Neural progenitor cell (in vitro differentiated cells): Measurements from ENCODE around the gene PIM3. TPM values are rescaled to one million over a fixed set of nuclear protein-coding genes. Genes with fewer than 3 reads are reported as not detected.
A peak's percentile ranks its signal among the peaks of the same experiment; 100 is the strongest.

Source experiments
- DNase-seq: peaks from one replicate; pipeline ENCODE4 v3.0.0-alpha.2; 2016; ENCODE audit warnings: low spot score
- H2AFZ ChIP-seq: fragments of 200-600 bp; sonication (generic); replicated peaks from 2 replicates; pipeline ENCODE4 v1.6.1; 2016; ENCODE audit warnings: antibody characterized with exemption
- H3F3A ChIP-seq: fragments of 200-600 bp; sonication (generic); 2 replicates; pipeline ENCODE4 v1.6.1; 2016; ENCODE audit warnings: antibody characterized with exemption, low read depth
- H3K27ac ChIP-seq: fragments of 200-600 bp; sonication (generic); 2 replicates; pipeline ENCODE4 v1.5.1; 2016; ENCODE audit warnings: mild to moderate bottlenecking
- H3K27me3 ChIP-seq: fragments of 200-600 bp; sonication (generic); 2 replicates; pipeline ENCODE4 v1.6.1; 2016; ENCODE audit warnings: mild to moderate bottlenecking, moderate library complexity
- H3K36me3 ChIP-seq: fragments of 200-600 bp; sonication (generic); 2 replicates; pipeline ENCODE4 v1.5.1; 2016
- H3K4me1 ChIP-seq: fragments of 200-600 bp; sonication (generic); 2 replicates; pipeline ENCODE4 v1.6.1; 2016; ENCODE audit warnings: mixed run types
- H3K4me2 ChIP-seq: fragments of 200-600 bp; sonication (generic); 2 replicates; pipeline ENCODE4 v1.6.1; 2016
- H3K4me3 ChIP-seq: fragments of 200-600 bp; sonication (generic); 2 replicates; pipeline ENCODE4 v1.5.1; 2016
- H3K79me2 ChIP-seq: fragments of 200-600 bp; sonication (generic); 2 replicates; pipeline ENCODE4 v1.6.1; 2016; ENCODE audit warnings: low read depth
- H3K9ac ChIP-seq: fragments of 200-600 bp; sonication (generic); 2 replicates; pipeline ENCODE4 v1.6.1; 2016
- H3K9me3 ChIP-seq: fragments of 200-600 bp; sonication (generic); 2 replicates; pipeline ENCODE4 v1.5.1; 2016; ENCODE audit warnings: low read depth
- H4K20me1 ChIP-seq: fragments of 200-600 bp; sonication (generic); 2 replicates; pipeline ENCODE4 v1.6.1; 2016; ENCODE audit warnings: low read depth
- H3K27ac Mint-ChIP-seq: 3 replicates; pipeline ENCODE4 v1.8.0; 2021; ENCODE audit warnings: mixed read lengths
- H3K27me3 Mint-ChIP-seq: 2 replicates; pipeline ENCODE4 v1.8.0; 2022; ENCODE audit warnings: low read depth, mild to moderate bottlenecking, inconsistent platforms, moderate library complexity, mixed read lengths; ENCODE audit not compliant: insufficient read depth
- H3K36me3 Mint-ChIP-seq: 3 replicates; pipeline ENCODE4 v1.8.0; 2021; ENCODE audit warnings: mixed read lengths
- H3K4me1 Mint-ChIP-seq: 3 replicates; pipeline ENCODE4 v1.8.0; 2021; ENCODE audit warnings: mixed read lengths
- H3K4me3 Mint-ChIP-seq: 3 replicates; pipeline ENCODE4 v1.8.0; 2021; ENCODE audit warnings: mild to moderate bottlenecking, moderate library complexity, mixed read lengths
- H3K9me3 Mint-ChIP-seq: 3 replicates; pipeline ENCODE4 v1.8.0; 2020; ENCODE audit warnings: mixed read lengths
- CTCF ChIP-seq: fragments of 200-600 bp; sonication (generic); IDR thresholded peaks from 2 replicates; pipeline ENCODE4 v1.5.1; 2017; ENCODE audit warnings: antibody characterized with exemption, mild to moderate bottlenecking
- EZH2 ChIP-seq: fragments of 200-600 bp; sonication (generic); IDR thresholded peaks from 2 replicates; pipeline ENCODE4 v1.6.1; 2017; ENCODE audit warnings: antibody characterized with exemption, mild to moderate bottlenecking, moderate library complexity
- EZH2phosphoT487 ChIP-seq: fragments of 200-600 bp; sonication (generic); IDR thresholded peaks from 2 replicates; pipeline ENCODE4 v1.6.1; 2017; ENCODE audit warnings: antibody characterized with exemption
- total RNA-seq: library from RNA; depleted of rRNA; stranded (reverse); fragments of >200 nt; gene quantifications from 2 replicates; pipeline ENCODE4 v1.2.3, GENCODE V29; 2015; ENCODE audit warnings: low replicate concordance

Gene PIM3
- total RNA-seq, 1 donor from 2014 or later, result 15.1 TPM

- Histone ChIP-seq H3K4me3 (no peak overlapping the region), H3K4me2 (no peak overlapping the region), H3K4me1 (peaks cover 14% of the 10 kb centered on the region), H3K9me3 (no peaks in the 10 kb centered on the region), H2AFZ (no peak overlapping the region), H3K79me2 (no peaks in the 10 kb centered on the region), H3F3A (no peaks in the 10 kb centered on the region), H3K27ac (no peak overlapping the region), H3K9ac (no peak overlapping the region), H3K36me3 (no peaks in the 10 kb centered on the region), H3K27me3 (no peaks in the 10 kb centered on the region), H4K20me1 (no peaks in the 10 kb centered on the region)
- DNase-seq, result no peak
- Mint-ChIP-seq H3K36me3 (no peaks in the 10 kb centered on the region), H3K4me1 (peaks cover 12% of the 10 kb centered on the region), H3K27ac (no peak overlapping the region), H3K27me3 (no peaks in the 10 kb centered on the region), H3K4me3 (no peak overlapping the region), H3K9me3 (no peaks in the 10 kb centered on the region)
- TF ChIP-seq EZH2 (no peak), EZH2phosphoT487 (no peak), CTCF (no peak)
These were observed 12.2 kb upstream of the PIM3 start for GRCh38 chr22:49948116-49948957.

- peaks cover 14% of the 10 kb centered on the region for H3K4me1 ChIP-seq
- no peak for DNase-seq
- H3F3A ChIP-seq, result no peaks in the 10 kb centered on the region
- TF ChIP-seq EZH2, result no peak
- TF ChIP-seq EZH2phosphoT487, result no peak
- TF ChIP-seq CTCF, result no peak
- H3K27me3 Mint-ChIP-seq, result no peaks in the 10 kb centered on the region
- H3K79me2 ChIP-seq, result no peaks in the 10 kb centered on the region
- no peak overlapping the region for H3K27ac ChIP-seq
- H3K9ac ChIP-seq, result no peak overlapping the region
- no peak overlapping the region for H3K4me3 Mint-ChIP-seq
- H3K27me3 ChIP-seq, result no peaks in the 10 kb centered on the region
- no peaks in the 10 kb centered on the region for H3K36me3 Mint-ChIP-seq
- no peak overlapping the region for H2AFZ ChIP-seq
- no peaks in the 10 kb centered on the region for H3K9me3 ChIP-seq
- no peak overlapping the region for H3K4me2 ChIP-seq
- H3K4me1 Mint-ChIP-seq, result peaks cover 12% of the 10 kb centered on the region
- H3K27ac Mint-ChIP-seq, result peak overlapping the region; percentile 92
- H4K20me1 ChIP-seq, result no peaks in the 10 kb centered on the region
- H3K4me3 ChIP-seq, result no peak overlapping the region
- H3K36me3 ChIP-seq, result no peaks in the 10 kb centered on the region
- H3K9me3 Mint-ChIP-seq, result no peaks in the 10 kb centered on the region
These were observed 11.3 kb upstream of the PIM3 start for GRCh38 chr22:49948958-49949913.

GRCh38 chr22:49949914-49950292 is 10.7 kb upstream of the PIM3 start:
- no peak overlapping the region for H3K9ac ChIP-seq
- Mint-ChIP-seq H3K4me3 (no peak overlapping the region), H3K4me1 (peaks cover 12% of the 10 kb centered on the region), H3K9me3 (no peaks in the 10 kb centered on the region), H3K36me3 (no peaks in the 10 kb centered on the region), H3K27ac (no peak overlapping the region), H3K27me3 (no peaks in the 10 kb centered on the region)
- no peak for DNase-seq
- TF ChIP-seq EZH2 (no peak), EZH2phosphoT487 (no peak), CTCF (no peak)
- no peaks in the 10 kb centered on the region for H4K20me1 ChIP-seq
- H3F3A ChIP-seq, result no peaks in the 10 kb centered on the region
- H3K79me2 ChIP-seq, result no peaks in the 10 kb centered on the region
- H3K27me3 ChIP-seq, result no peaks in the 10 kb centered on the region
- no peak overlapping the region for H2AFZ ChIP-seq
- H3K9me3 ChIP-seq, result no peaks in the 10 kb centered on the region
- no peak overlapping the region for H3K27ac ChIP-seq
- H3K4me3 ChIP-seq, result no peak overlapping the region
- H3K36me3 ChIP-seq, result no peaks in the 10 kb centered on the region
- peaks cover 14% of the 10 kb centered on the region for H3K4me1 ChIP-seq
- no peak overlapping the region for H3K4me2 ChIP-seq
